Esophagus mucosa (tissue), 1 donor: ENCODE data around the gene NDUFAF2. TPM values are rescaled to one million over a fixed set of nuclear protein-coding genes. Genes with fewer than 3 reads are reported as not detected.
"Not testable (repeated sequence)": the region's sequence is repeated elsewhere in the genome, so short reads cannot be mapped to it uniquely, and the experiment has no call there.

Experiments
- ATAC-seq: fragments of 200-7000 bp; cut with Tn5 transposase; one replicate; pipeline ENCODE4 v1.9.1; 2020
- total RNA-seq: library from RNA; stranded (reverse); gene quantifications from one replicate; pipeline ENCODE4 v1.2.4, GENCODE V29; 2023
- donor health status: DM: yes; HTN: yes; CAD: no.

The NDUFAF2 gene
- total RNA-seq, 1 donor from 2014 or later: 26.5 TPM

DNA sequence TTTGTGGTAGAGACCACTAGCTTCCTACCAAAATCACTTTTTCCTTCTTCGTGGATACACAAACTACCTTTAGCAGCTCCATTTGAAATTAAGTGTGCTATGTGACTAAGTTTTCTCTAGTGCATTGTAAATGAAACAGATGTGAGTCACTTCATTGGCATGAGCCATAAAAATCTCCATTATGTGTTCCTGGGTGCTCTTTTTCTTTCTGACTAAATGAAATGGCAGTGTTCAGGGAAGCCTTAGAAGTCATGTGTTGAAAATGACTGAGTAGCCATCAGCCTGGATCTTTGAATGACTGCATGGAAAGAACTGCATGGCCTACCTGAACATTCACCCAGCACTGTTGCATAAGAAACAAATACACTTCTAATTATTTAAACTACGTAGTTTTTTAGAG, 107.9 kb downstream of the NDUFAF2 start:
- peak; percentile 80 for ATAC-seq

DNA sequence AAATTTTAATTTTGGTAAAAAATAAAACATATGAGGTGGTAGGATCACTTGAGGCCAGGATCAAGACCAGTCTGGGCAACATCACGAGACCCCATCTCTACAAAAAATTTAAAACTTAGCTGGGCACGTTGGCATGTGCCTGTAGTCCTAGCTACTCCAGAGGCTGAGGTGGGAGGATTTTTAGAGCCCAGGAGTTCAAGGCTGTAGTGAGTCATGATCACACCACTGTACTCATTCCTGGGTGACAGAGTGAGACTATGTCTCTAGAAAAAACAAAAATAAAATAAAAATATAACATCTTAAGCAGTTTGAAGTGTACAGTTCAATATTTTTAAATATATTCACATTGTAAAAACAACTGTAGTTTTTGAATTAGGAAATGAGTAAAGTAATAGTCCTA, 108.9 kb downstream of the NDUFAF2 start:
- no peak for ATAC-seq

DNA sequence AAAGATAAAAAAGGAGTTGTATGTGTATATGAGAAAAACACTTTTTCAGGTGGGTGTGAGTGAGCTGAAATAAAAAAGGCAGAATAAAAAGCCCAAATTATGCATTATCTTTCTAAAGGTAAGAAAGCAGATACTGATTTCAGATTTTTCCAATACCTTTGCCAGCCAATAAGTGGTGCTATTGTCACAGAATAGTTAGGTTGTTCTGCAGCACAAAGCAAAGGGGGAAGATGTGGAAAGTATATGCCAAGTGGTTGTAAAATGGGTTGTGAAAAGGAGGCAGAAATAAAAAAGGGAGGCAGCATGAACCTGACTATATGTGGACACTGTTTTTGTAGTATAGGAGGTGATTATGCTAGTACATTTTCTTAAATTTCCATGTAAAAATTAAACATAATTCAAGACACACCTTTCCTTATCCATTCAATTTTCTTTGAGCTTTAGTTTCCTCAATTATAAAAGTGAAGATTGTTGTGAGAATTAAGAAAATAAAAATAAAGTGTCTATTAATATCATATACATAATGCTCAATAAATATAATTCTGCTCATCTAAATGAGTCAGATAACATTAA, 110.5 kb downstream of the NDUFAF2 start:
- ATAC-seq: peak; percentile 59

DNA sequence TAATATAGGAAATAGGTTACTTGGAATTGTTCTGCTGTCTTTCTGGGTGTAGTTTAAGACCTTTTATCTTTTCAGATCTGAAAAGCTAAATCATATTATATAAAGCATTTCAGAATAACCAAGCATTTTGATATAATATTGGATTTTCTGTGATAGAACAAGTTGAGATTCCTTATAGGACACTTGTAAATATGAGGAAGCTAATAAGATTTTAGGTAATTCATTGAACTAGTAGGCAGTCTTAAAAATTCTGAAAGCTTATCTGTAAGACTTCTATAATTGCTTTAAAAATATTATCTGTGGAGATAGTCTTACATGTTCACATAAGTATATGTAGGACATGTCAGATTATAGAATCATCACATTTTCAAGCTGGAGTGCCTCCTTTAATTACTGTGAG, 114.5 kb downstream of the NDUFAF2 start:
- ATAC-seq: no peak

DNA sequence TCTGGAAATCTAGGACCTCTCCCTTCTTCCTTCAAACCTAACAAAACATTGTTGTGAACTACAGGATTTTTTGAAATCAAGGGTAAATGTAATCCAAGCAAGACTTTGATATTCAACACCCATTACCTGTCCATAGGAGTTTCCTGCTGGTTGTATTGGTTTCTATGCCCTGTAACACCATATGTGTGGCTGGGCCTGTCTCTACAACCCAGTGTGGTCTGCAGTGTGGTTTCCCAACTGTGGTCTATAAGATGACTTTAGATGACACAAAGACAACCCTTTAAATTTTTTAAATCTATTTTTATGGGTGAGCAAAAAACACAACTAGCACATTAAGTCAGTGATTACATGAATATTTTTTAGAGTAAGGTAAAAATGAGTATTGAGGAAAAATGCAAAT, 124.1 kb downstream of the NDUFAF2 start:
- ATAC-seq: no peak

DNA sequence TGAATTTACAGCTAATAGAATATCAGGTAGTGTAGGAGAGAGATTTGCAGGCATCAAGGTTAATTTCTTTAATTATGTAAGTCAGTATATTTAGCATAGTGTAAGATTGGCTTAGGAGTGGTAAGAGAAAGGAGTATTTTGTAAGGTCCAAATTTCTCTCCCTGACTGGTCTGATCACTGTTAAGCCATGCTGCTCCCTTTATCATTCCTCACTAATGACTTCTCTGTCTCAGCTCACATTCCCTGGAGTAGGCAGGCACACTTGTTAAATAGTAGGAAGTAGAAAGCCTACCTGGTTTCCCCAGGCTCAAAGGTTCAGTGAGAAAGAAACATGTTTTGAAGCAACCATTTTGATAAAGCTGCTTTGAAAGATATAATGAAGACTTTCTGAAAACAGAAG, 126.5 kb downstream of the NDUFAF2 start:
- peak; percentile 91 for ATAC-seq

DNA sequence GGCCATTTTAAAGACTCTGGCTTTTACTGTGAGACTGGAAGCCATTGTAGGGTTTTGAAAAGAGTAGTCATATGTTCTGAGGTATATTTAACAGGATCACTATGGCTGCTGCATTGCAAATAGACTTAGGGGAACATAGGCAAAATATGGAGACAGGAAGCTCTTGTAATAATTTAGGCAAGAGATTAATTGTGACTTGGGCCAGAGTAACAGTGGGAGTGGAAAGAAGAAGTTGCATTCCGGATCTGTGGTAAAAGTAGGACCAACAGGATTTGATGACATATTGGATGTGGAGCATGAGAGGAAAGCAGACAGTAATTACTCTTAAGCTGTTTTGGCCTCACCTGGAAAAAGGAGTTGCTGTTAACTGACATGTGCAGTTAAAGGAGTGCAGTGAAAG, 131.6 kb downstream of the NDUFAF2 start:
- ATAC-seq: no peak

DNA sequence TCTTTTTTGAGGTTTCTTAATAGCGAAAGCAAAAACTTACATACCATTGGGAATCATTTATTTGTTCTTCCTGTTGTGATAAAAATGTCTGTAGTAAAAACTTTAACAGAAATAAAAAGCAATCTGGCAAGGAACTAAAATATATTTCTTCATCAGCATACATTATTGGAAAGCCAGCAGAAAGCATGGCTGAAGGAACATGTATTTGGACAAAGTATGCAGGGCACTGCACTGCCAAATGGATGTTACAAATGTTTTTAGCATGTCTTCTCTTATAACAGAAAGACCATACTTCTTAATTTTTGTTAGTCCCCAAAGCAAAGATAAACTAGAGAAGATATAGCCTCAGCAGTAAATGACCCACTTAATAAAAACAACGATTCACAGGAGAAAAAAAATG, 136.7 kb downstream of the NDUFAF2 start:
- ATAC-seq: no peak

DNA sequence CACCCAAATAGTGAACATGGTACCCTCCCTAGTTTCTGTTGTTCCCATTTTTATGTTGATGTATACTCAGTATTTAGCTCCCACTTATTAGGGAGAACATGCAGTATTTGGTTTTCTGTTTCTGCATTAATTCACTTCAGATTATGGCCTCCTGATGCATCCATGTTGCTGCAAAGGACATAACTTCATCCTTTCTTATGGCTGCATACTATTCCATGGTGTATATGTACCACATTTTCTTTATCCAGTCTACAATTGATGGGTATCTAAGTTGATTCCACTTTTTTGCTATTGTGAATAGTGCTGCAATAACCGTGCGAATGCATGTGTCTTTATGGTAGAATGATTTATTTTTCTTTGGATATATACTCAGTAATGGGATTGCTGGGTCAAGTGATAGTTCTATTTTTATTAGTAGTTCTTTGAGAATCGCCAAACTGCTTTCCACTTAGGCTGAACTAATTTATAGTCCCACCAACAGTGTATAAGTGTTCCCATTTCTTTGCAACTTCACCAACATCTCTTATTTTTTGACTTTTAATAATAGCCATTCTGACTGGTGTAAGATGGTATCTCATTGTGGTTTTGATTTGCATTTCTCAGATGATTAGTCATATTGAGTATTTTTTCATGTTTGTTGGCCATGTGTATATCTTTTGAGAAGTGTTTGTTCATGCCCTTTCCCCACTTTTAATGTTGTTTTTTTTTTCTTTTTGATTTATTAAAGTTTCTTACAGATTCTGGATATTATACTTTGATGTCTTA, 137.7 kb downstream of the NDUFAF2 start:
- ATAC-seq: no peak

DNA sequence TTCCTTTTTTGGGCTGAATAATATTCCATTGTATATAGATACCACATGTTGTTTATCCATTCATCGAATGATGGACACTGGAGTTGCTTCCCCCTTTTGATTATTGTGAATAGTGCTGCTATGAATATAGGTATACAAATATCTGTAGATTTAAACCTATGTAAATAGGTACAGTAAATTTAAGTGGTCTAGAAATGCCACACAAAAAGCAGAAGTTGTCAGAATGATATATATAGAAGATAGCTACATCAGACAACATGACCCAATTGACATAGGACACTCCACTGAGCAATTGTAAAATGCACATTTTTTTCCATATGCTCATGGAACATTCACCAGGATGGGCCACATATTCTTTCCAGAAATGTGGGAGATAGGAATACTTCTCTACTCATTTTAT, 139.7 kb downstream of the NDUFAF2 start:
- ATAC-seq: no peak

DNA sequence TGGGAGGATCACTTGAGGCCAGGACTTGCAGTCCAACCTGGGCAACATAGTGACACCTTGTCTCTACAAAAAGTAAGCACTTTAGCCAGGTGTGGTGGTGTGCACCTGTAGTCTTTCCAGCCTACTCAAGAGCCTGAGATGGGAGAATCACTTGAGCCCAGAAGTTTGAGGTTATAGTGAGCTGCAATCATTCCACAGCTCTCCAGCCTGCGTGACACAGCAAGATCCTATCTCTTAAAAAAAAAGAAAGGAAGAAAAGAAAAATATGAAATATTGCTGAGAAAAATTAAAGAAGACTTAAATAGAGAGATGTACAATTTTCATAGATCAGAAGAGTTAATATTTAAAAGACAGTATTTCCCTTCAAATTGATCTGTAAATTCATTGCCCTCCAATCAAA, 140.9 kb downstream of the NDUFAF2 start:
- ATAC-seq: no peak

DNA sequence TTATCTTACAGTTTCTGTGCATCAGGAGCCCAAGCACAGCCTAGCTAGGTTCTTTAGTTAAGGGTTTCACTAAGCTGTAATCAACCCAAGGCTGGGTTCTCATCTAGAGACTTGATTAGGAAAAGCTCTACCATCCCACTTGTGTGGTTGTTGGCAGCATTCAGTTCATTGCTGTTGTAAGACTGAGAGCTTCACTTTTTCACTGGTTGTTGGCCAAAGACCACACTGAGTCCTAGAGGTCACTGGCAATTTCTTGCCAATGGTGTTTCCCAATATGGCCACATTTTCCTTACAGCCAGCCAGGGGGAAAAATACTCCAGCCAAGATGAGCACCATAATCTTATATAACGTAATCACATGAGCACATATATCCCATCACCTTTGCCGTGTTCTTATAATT, 142.9 kb downstream of the NDUFAF2 start:
- ATAC-seq: no peak

DNA sequence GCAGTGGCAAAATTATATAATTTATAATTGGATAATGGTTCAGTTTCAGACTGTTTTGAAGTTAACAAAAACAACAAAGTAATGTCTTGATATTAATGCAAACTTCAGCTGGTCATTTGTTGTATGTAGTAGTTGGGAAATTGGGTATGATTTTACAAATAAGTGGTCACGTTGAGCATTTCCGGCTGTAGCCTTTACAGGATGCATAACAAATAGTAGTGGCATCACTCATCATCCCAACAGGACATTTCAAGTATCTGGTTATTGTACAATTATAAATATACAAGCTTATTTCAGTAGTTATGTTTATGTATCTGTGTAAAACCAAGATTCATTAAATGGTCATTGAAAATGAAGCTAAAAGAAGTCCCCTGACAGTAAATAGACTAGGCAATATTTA, 144.3 kb downstream of the NDUFAF2 start:
- no peak for ATAC-seq

DNA sequence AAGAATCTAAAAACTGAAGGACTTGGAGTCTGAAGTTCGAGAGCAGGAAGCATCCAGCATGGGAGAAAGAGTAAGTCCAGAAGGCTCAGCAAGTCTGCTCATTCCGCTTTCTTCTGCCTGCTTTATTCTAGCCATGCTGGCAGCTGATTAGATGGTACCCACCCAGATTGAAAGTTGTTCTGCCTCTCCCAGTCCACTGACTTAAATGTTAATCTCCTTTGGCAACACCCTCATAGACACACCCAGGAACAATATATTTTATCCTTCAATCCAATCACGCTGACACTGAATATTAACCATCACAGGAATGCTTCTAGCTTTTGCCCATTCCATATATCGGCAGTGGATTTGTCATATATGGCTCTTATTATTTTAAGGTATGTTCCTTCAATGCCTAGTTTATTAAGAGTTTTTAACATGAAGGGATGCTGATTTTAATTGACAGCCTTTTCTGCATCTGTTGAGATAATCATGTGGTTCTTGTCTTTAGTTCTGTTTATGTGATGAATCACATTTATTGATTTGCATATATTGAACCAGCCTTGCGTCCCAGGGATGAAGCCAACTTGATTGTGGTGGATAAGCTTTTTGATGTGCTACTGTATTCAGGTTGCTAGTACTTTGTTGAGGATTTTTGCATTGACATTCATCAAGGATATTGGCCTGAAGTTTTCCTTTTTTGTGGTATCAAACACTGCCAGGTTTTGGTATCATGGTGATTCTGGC, 148.2 kb downstream of the NDUFAF2 start:
- ATAC-seq: not testable (repeated sequence)

DNA sequence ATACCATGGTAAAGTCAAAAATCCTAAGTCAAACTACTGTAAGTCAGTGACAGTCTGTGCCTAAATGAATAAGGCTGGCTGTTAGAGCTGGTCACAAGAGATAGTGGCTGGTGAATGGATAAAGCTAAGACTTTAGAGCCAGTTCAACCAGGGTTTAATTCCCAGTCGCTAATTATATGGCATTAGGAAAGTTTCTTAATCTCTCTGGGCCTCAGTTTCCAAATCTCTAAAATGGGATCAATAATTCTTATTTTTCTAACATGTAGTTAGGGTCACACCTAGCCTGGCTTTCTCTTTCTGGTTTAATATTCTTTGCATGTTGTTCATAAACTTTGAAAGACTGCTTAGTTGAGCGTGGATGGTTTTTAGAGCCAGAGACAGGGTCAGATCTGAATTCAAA, 152.5 kb downstream of the NDUFAF2 start:
- no peak for ATAC-seq

DNA sequence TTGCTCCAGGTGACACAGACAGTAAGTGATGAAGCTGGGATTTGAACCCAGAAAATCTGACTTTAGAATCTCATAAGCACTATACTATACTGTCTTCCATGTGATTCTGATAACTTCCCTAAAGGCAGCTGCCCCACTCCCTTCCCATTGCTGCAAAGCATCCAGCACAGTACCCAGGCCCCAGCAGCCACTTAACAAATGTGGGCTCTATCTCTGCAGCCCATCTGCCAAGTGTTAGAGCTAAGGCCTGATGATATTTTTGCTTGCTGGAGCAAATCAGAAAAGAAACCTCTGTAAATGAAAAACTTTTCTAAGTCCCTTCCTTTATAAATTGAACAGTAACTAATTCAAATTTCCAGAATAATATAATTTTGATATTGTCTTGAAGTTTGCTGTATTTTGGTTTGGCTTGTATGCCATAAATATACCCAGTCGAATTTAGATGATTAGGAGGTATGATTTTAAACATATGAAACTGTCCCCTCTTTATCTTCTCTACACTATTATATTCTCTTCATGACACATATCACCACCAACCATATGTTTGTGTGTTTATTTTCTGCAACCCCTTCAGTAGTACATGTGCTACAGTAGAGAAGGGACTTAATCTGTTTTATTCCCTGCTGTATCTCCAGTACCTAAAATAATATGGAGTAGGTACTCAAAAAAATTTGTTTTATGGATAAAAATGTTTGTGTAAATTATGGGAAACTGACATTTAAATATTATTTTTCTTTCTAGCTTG, 153.4 kb downstream of the NDUFAF2 start:
- no peak for ATAC-seq

DNA sequence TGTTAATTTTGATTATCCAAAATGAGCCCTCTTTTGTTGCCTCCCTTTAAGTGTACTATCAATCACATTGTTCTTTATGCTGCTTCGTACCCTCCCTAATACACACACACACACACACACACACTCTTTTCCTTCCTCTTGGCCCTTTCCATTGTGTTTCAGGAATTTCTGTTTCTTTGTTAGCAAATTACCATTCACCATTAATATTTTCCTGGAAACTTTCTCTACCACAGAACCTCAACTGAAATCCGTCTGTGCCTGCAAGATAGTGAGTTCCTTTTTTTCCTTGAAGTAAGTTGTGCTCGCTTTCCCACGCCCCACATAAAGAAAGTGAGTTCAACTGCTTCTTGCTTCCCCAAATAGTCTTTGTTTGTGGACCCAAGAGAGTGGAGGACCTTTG, 155.4 kb downstream of the NDUFAF2 start:
- ATAC-seq: no peak

DNA sequence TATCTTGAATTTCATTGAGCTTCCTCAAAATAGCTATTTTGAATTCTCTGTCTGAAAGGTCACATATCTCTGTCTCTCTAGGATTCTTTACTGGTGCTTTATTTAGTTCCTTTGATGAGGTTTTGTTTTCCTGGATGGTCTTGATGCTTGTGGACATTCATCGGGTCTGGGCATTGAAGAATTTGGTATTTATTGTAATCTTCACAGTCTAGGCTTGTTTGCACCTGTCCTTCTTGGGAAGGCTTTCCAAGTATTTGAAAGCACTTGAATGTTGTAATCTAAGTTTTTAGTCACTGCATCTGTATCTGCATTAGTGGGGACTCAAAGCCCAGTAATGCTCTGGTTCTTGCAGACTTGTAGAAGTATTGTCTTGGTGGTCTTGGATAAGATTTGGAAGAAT, 169.4 kb downstream of the NDUFAF2 start:
- ATAC-seq: no peak

DNA sequence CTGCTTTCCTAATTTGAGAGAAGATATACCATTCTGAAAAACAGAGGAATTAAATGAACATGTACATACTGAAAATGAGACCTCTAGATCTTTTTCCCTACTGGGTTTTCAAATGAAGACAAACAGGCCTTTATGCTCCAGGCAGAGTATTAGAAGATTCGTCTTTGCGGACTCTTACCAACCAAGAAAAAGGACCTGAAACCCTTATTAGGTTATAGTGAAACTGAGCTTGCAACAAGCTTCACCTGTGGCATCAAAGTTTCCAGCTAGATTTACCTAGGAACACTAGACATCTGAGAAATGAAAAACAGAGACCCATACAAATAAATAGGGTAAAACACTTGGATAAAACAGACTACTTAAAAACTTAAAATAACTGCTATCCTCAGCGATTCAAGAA, 171.0 kb downstream of the NDUFAF2 start:
- ATAC-seq: no peak

DNA sequence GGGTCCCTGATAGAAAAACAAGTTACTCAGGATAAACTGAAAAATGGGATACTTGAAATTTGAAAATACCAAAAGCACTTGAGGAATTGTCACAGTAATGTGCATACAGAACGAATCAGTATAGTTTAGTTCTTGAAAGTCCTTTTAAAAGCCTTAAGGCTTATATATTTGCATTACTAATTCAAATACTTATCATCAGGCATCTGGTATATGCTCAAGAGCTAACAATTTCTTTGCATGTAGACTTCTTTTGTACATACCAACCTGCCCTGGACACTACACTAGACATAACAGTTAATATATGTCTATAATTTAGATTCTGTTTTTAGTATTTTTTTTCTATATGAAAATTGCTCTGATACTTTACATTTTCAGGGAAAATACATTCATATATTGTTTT, 174.1 kb downstream of the NDUFAF2 start:
- ATAC-seq: no peak

DNA sequence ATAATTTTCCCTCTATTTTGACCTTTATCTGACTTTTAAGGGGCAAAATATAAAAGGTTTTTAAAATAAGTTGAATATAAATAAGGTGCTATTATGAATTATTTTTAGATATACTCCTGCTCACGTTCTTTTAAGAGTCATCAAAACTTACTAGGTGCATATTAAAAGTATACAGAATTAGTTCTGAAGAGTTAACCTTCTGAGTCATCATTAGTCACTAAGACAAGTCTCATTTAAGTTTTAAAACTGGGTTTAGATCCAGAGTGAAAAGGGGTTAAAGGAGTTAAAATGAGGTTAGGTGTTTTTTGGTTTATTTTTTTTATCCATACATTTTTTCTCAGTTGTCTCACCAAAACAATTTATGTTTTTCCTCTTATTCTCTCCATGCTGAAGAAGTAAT, 175.5 kb downstream of the NDUFAF2 start:
- no peak for ATAC-seq

DNA sequence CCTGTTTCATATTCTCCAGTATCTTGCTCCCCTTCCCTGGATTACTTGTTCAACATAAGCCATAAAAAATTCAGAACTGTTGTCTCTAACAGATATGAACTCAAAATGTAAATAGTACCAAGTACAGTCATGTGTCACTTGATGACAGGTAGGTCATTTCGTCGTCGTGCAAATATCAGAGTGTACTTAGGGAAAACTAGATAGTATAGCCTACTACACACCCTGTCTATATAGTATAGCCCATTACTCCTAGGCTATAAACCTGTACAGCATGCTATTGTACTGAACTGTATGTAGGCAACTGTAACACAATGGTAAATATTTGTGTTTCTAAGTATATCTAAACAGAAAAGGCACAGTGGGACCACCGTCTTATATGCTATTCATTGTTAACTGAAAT, 178.1 kb downstream of the NDUFAF2 start:
- ATAC-seq: no peak

DNA sequence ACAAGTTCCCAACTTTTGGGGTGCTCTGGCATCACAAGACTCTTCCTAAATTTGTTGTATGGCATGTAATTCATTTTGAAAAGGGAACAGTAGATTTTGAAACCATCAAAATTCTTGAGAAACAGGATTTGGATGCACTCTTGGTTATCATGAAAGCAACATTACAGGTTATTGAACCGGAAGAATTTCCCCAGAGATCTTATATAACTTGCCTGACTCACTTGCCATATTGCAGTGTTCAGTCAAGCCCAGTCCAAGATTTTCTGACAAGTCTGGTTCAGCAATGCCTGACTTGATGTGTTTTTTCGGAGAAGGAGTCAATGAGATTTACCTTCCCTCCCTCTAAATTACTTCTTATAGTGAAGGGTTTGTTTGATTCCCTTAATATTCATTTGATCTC, 185.3 kb downstream of the NDUFAF2 start:
- ATAC-seq: peak; percentile 73
